IMR-90 (cell line): ENCODE measurements around the gene MAP7D1. TPM values are rescaled to one million over a fixed set of nuclear protein-coding genes. Genes with fewer than 3 reads are reported as not detected.
A peak's percentile ranks its signal among the peaks of the same experiment; 100 is the strongest.

Experiments
- ATAC-seq: fragments of 200-7000 bp; cut with Tn5 transposase; 2 replicates; pipeline ENCODE4 v1.9.1; 2020; ENCODE audit warnings: low read depth, mild to moderate bottlenecking, moderate library complexity
- BruUV-seq: library from RNA; stranded (reverse); fragments of 400-500 nt; replicated peaks from 2 replicates; lab custom pipeline; 2021; lab: Mats Ljungman, UMichigan
- CTCF ChIA-PET: fragments of 300-600 bp; formaldehyde crosslinking; extraction: SDS; loops from one replicate; lab custom pipeline; 2021; ENCODE audit warnings: antibody characterized with exemption; lab: Yijun Ruan, JAX
- POLR2A ChIA-PET: fragments of 300-600 bp; sonication (Branson Sonifier 250); formaldehyde crosslinking; loops from one replicate; lab custom pipeline; 2022; ENCODE audit warnings: antibody characterized with exemption; ENCODE audit not compliant: unreplicated experiment; lab: Charles Lee
- DNase-seq: peaks from one replicate; pipeline ENCODE4 v3.0.0; 2013
- H2AFZ ChIP-seq: replicated peaks from 2 replicates; pipeline ENCODE3; 2013; ENCODE audit warnings: low read length, mild to moderate bottlenecking; ENCODE audit not compliant: poor library complexity
- H2AK5ac ChIP-seq: 2 replicates; pipeline ENCODE4 v1.6.1; 2013; ENCODE audit warnings: low read depth, low read length, inconsistent platforms
- H2AK9ac ChIP-seq: replicated peaks from 2 replicates; pipeline ENCODE3; 2013; ENCODE audit warnings: mild to moderate bottlenecking, low read depth, low read length, moderate library complexity; ENCODE audit not compliant: poor library complexity
- H2BK120ac ChIP-seq: 2 replicates; pipeline ENCODE4 v1.6.1; 2013; ENCODE audit warnings: low read depth, low read length, inconsistent platforms
- H2BK15ac ChIP-seq: 3 replicates; pipeline ENCODE4 v1.6.1; 2013; ENCODE audit warnings: low read depth, low read length, inconsistent platforms
- H2BK20ac ChIP-seq: 2 replicates; pipeline ENCODE4 v1.6.1; 2013; ENCODE audit warnings: low read depth, mild to moderate bottlenecking, inconsistent platforms, low read length, moderate library complexity
- H2BK5ac ChIP-seq: 2 replicates; pipeline ENCODE4 v1.6.1; 2013; ENCODE audit warnings: mild to moderate bottlenecking, low read depth, low read length, inconsistent platforms; ENCODE audit not compliant: poor library complexity, severe bottlenecking
- H3K14ac ChIP-seq: replicated peaks from 2 replicates; pipeline ENCODE4 v1.6.1; 2013; ENCODE audit warnings: low read depth, low read length, inconsistent platforms
- H3K18ac ChIP-seq: 2 replicates; pipeline ENCODE4 v1.6.1; 2013; ENCODE audit warnings: low read depth, low read length, control low read depth
- H3K23ac ChIP-seq: 2 replicates; pipeline ENCODE4 v1.6.1; 2013; ENCODE audit warnings: low read depth, low read length, inconsistent platforms
- H3K27ac ChIP-seq: 2 replicates; pipeline ENCODE4 v1.5.1; 2013; ENCODE audit warnings: mild to moderate bottlenecking, control low read depth, low read length; ENCODE audit not compliant: insufficient read depth
- H3K27me3 ChIP-seq: 2 replicates; pipeline ENCODE4 v1.6.1; 2013; ENCODE audit warnings: low read length; ENCODE audit not compliant: control insufficient read depth, insufficient read depth
- H3K36me3 ChIP-seq: 2 replicates; pipeline ENCODE4 v1.6.1; 2013; ENCODE audit warnings: low read length, mixed read lengths; ENCODE audit not compliant: control insufficient read depth, insufficient read depth
- H3K4ac ChIP-seq: 2 replicates; pipeline ENCODE4 v1.6.1; 2013; ENCODE audit warnings: low read depth, low read length, inconsistent platforms
- H3K4me1 ChIP-seq: 2 replicates; pipeline ENCODE4 v1.6.1; 2013; ENCODE audit warnings: low read length, mixed read lengths; ENCODE audit not compliant: control insufficient read depth, insufficient read depth
- H3K4me2 ChIP-seq: 2 replicates; pipeline ENCODE4 v1.6.1; 2013; ENCODE audit warnings: low read depth, mild to moderate bottlenecking, control low read depth, low read length, moderate library complexity
- H3K4me3 ChIP-seq: 2 replicates; pipeline ENCODE4 v1.5.1; 2013; ENCODE audit warnings: low read depth, mild to moderate bottlenecking, control low read depth, low read length, moderate library complexity; ENCODE audit not compliant: insufficient read depth
- H3K56ac ChIP-seq: 2 replicates; pipeline ENCODE4 v1.6.1; 2013; ENCODE audit warnings: low read length, inconsistent platforms; ENCODE audit not compliant: insufficient read depth; ENCODE audit errors: extremely low read depth
- H3K79me1 ChIP-seq, 2 experiments: 2 replicates each; pipeline ENCODE4 v1.6.1; 2013; ENCODE audit warnings: low read length in 2 of 2, inconsistent platforms in 1 of 2, low read depth in 1 of 2
- H3K9ac ChIP-seq: 2 replicates; pipeline ENCODE4 v1.6.1; 2013; ENCODE audit warnings: low read depth, low read length, control low read depth
- H3K9me1 ChIP-seq: 2 replicates; pipeline ENCODE4 v1.6.1; 2013; ENCODE audit warnings: low read length, inconsistent platforms; ENCODE audit not compliant: insufficient read depth
- H3K9me3 ChIP-seq: 2 replicates; pipeline ENCODE4 v1.6.1; 2013; ENCODE audit warnings: low read length; ENCODE audit not compliant: control insufficient read depth, insufficient read depth
- H4K20me1 ChIP-seq: 2 replicates; pipeline ENCODE4 v1.6.1; 2013; ENCODE audit warnings: low read length, inconsistent platforms; ENCODE audit not compliant: insufficient read depth
- H4K5ac ChIP-seq: 2 replicates; pipeline ENCODE4 v1.6.1; 2013; ENCODE audit warnings: mild to moderate bottlenecking, low read depth, low read length, control low read depth
- H4K8ac ChIP-seq, 2 experiments: 2 replicates each; pipeline ENCODE4 v1.6.1; 2013; ENCODE audit warnings: low read depth in 2 of 2, low read length in 2 of 2, control low read depth in 1 of 2, inconsistent platforms in 1 of 2
- H4K91ac ChIP-seq: 2 replicates; pipeline ENCODE4 v1.6.1; 2013; ENCODE audit warnings: low read depth, low read length, inconsistent platforms; ENCODE audit not compliant: insufficient read depth
- BHLHE40 ChIP-seq: fragments of 150-350 bp; IDR thresholded peaks from 2 replicates; pipeline ENCODE4 v1.6.1; 2016; ENCODE audit warnings: mild to moderate bottlenecking, low read depth, low read length
- CEBPB ChIP-seq: IDR thresholded peaks from 2 replicates; pipeline ENCODE4 v1.6.1; 2012; ENCODE audit warnings: low read depth, low read length, improper control_type of control experiment
- FOS ChIP-seq: fragments of 150-350 bp; IDR thresholded peaks from 2 replicates; pipeline ENCODE4 v1.6.1; 2016; ENCODE audit warnings: low read depth, low read length
- MAZ ChIP-seq: IDR thresholded peaks from 2 replicates; pipeline ENCODE4 v1.6.1; 2012; ENCODE audit warnings: low read depth, mild to moderate bottlenecking, low read length, improper control_type of control experiment, moderate library complexity, borderline replicate concordance
- NFE2L2 ChIP-seq: fragments of 150-350 bp; IDR thresholded peaks from 2 replicates; pipeline ENCODE4 v1.6.1; 2016; ENCODE audit warnings: low read depth, mild to moderate bottlenecking, low read length
- POLR2A ChIP-seq: IDR thresholded peaks from 2 replicates; pipeline ENCODE4 v1.6.1; 2012; ENCODE audit warnings: mild to moderate bottlenecking, low read depth, low read length
- RAD21 ChIP-seq: IDR thresholded peaks from 2 replicates; pipeline ENCODE4 v1.6.1; 2012; ENCODE audit warnings: low read length, improper control_type of control experiment
- RCOR1 ChIP-seq: IDR thresholded peaks from 2 replicates; pipeline ENCODE4 v1.6.1; 2012; ENCODE audit warnings: mild to moderate bottlenecking, low read length, improper control_type of control experiment; ENCODE audit not compliant: insufficient replicate concordance
- RFX5 ChIP-seq: IDR thresholded peaks from 2 replicates; pipeline ENCODE4 v1.8.0; 2012; ENCODE audit warnings: low read depth, mild to moderate bottlenecking, low read length, moderate library complexity
- SMC3 ChIP-seq: fragments of 150-350 bp; IDR thresholded peaks from 2 replicates; pipeline ENCODE4 v1.6.1; 2016; ENCODE audit warnings: low read depth, mild to moderate bottlenecking, antibody characterized with exemption, low read length, moderate library complexity
- WGBS, 2 experiments: methylation state at CpG; one replicate each; pipeline versions ENCODE4 v1.1.5 to v1.1.7; 2013; ENCODE audit warnings: missing lambda C conversion rate in 2 of 2; ENCODE audit not compliant: insufficient read length in 1 of 2; ENCODE audit errors: extremely low coverage in 2 of 2; 5-methylcytosine and 5-hydroxymethylcytosine counted together
- dilution Hi-C: fragments of 300-500 bp; cut with HindIII; formaldehyde crosslinking; loops from one replicate; pipeline ENCODE4 v1.14.3; 2018; ENCODE audit warnings: low sequenced_read_pairs; ENCODE audit not compliant: unreplicated experiment
- in situ Hi-C: fragments of 300-500 bp; cut with MboI; formaldehyde crosslinking; loops from 3 replicates; pipeline ENCODE4 v1.14.3; 2019; ENCODE audit warnings: low sequenced_read_pairs, inconsistent platforms, mixed read lengths
- intact Hi-C: fragments of 100-400 bp; cut with micrococcal nuclease; formaldehyde crosslinking; loops from 2 replicates; pipeline ENCODE4 v1.10.0; 2022
- polyA plus RNA-seq, 3 experiments: library from polyadenylated mRNA; depleted of rRNA; stranded (reverse); fragments of >200 nt; gene quantifications; 2 replicates each; pipeline ENCODE4 v1.2.3, GENCODE V29; 2012; ENCODE audit warnings: low replicate concordance in 1 of 3
- total RNA-seq: library from RNA; depleted of rRNA; stranded (reverse); fragments of >200 nt; gene quantifications from 2 replicates; pipeline ENCODE4 v1.2.3, GENCODE V29; 2012
- TF ChIP-seq, protein P1 (sequence below): fragments of 150-350 bp; IDR thresholded peaks from 2 replicates; pipeline ENCODE4 v1.6.1; 2016; ENCODE audit warnings: low read depth, mild to moderate bottlenecking, low read length, moderate library complexity, borderline replicate concordance
- TF ChIP-seq, protein P2 (sequence below): conservative IDR thresholded peaks from 2 replicates; pipeline ENCODE4 v1.5.1; 2012; ENCODE audit warnings: mild to moderate bottlenecking, low read depth, low read length, improper control_type of control experiment
- TF ChIP-seq, protein P3 (sequence below): fragments of 150-350 bp; IDR thresholded peaks from 2 replicates; pipeline ENCODE4 v1.6.1; 2017; ENCODE audit warnings: mild to moderate bottlenecking, antibody characterized with exemption, low read length, low read depth

The MAP7D1 gene
- total and polyA plus RNA-seq, 2 of the 4 experiments (the other 2 are of a cell fraction) = 32.3 to 81.9 TPM

DNA sequence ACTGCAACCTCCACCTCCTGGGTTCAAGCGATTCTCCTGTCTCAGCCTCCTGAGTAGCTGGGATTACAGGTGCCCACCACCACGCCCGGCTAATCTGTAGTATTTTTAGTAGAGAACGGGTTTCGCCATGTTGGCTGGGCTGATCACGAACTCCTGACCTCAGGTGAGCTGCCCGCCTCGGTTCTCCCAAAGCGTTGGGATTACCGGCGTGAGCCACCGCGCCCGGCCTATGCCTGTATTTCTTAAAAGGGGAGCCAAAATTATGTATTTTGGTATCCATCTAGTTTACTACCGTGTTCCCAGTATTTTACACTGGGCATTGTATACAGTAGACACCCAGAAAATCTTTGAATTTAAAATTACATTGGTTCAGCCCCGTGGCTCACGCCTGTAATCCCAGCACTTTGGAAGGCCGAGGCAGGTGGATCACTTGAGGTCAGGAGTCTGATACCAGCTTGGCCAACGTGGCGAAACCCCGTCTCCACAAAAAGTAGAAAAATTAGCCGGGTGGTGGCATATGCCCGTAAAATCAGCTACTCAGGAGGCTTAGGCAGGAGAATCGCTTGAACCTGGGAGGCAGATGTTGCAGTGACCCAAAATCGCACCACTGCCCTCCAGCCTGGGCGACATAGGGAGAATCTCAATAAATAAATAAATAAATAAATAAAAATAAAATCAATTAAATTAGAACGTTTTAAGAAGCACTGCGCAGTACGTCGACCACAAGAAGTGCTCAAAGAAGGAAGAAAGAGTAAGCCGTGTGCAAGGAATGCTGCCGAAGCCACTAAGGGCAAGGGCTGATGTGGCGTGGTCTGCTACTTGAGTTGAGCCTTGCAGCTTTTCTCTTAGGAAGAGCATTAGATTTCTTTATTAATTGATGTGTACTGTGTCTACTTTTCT lies 66.8 kb downstream of the MAP7D1 start:
- Histone ChIP-seq H2BK5ac (peak overlapping the region; percentile 94), H3K9me3 (no peaks in the 10 kb centered on the region), H3K18ac (peak overlapping the region; percentile 66; the same call in 1 of the 2 replicates), H2BK120ac (peak overlapping the region; percentile 68), H3K14ac (peak overlapping the region; percentile 98), H2AK5ac (peak overlapping the region; percentile 86; the same call in 1 of the 2 replicates), H4K20me1 (peaks cover 35% of the 10 kb centered on the region), H3K27ac (peak overlapping the region; percentile 94), H2AFZ (peak overlapping the region; percentile 91), H3K56ac (peak overlapping the region; percentile 97; the same call in 1 of the 2 replicates), H3K79me1 (peaks cover 0 to 15% of the 10 kb centered on the region in 2 experiments; a peak in 1 of 4 replicates), H4K91ac (peak overlapping the region; percentile 97), H2BK20ac (peak overlapping the region; percentile 68; the same call in 1 of the 2 replicates), H3K4me2 (peak overlapping the region; percentile 87), H4K8ac (peak overlapping the region; percentile 66 to 93), H3K23ac (peak overlapping the region; percentile 93), H3K4ac (peak overlapping the region; percentile 94), H3K27me3 (no peaks in the 10 kb centered on the region), H4K5ac (peak overlapping the region; percentile 90), H3K4me3 (peak overlapping the region; percentile 62; the same call in 1 of the 2 replicates), H3K36me3 (peaks cover 2% of the 10 kb centered on the region; the same call in 1 of the 2 replicates), H3K9me1 (peaks cover 8% of the 10 kb centered on the region; the same call in 1 of the 2 replicates), H3K9ac (peak overlapping the region; percentile 97), H2BK15ac (peak overlapping the region; percentile 53; the same call in 2 of the 3 replicates), H2AK9ac (peak overlapping the region; percentile 47), H3K4me1 (peaks cover 3% of the 10 kb centered on the region)
- intact Hi-C loops (no loop called here), in situ Hi-C loops (no loop called here), dilution Hi-C loops (no loop called here)
- BruUV-seq = no TSS peak
- no peak for ATAC-seq
- ChIA-PET POLR2A (no interaction called here), CTCF (interaction anchor here (0.8 to 1.6 kb wide), 2 partner anchors 13 to 63 kb away, joined by 3 to 5 read pairs; no protein-coding TSS in a partner anchor)
- DNase-seq = peak; percentile 22
- 97% methylated on average over 6 of the region's 33 CpGs; no CpG with 5 or more reads in 1 of the 2 experiments for WGBS, 2 experiments
- TF ChIP-seq RCOR1 (no peak), SMC3 (no peak), FOS (no peak), CEBPB (no peak), MAZ (no peak), NFE2L2 (no peak), BHLHE40 (no peak), RAD21 (no peak), POLR2A (no peak), RFX5 (no peak)
- TF ChIP-seq, protein P1, sequence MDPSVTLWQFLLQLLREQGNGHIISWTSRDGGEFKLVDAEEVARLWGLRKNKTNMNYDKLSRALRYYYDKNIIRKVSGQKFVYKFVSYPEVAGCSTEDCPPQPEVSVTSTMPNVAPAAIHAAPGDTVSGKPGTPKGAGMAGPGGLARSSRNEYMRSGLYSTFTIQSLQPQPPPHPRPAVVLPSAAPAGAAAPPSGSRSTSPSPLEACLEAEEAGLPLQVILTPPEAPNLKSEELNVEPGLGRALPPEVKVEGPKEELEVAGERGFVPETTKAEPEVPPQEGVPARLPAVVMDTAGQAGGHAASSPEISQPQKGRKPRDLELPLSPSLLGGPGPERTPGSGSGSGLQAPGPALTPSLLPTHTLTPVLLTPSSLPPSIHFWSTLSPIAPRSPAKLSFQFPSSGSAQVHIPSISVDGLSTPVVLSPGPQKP = no peak
- TF ChIP-seq, protein P2, sequence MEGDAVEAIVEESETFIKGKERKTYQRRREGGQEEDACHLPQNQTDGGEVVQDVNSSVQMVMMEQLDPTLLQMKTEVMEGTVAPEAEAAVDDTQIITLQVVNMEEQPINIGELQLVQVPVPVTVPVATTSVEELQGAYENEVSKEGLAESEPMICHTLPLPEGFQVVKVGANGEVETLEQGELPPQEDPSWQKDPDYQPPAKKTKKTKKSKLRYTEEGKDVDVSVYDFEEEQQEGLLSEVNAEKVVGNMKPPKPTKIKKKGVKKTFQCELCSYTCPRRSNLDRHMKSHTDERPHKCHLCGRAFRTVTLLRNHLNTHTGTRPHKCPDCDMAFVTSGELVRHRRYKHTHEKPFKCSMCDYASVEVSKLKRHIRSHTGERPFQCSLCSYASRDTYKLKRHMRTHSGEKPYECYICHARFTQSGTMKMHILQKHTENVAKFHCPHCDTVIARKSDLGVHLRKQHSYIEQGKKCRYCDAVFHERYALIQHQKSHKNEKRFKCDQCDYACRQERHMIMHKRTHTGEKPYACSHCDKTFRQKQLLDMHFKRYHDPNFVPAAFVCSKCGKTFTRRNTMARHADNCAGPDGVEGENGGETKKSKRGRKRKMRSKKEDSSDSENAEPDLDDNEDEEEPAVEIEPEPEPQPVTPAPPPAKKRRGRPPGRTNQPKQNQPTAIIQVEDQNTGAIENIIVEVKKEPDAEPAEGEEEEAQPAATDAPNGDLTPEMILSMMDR = no peak
- TF ChIP-seq, protein P3, sequence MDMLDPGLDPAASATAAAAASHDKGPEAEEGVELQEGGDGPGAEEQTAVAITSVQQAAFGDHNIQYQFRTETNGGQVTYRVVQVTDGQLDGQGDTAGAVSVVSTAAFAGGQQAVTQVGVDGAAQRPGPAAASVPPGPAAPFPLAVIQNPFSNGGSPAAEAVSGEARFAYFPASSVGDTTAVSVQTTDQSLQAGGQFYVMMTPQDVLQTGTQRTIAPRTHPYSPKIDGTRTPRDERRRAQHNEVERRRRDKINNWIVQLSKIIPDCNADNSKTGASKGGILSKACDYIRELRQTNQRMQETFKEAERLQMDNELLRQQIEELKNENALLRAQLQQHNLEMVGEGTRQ = no peak
